GM19452 (cell line): ENCODE measurements around the gene SIM2.

Experiments used
- ATAC-seq: cut with Tn5 transposase; IDR thresholded peaks from one replicate; pipeline ENCODE4 v1.9.1; 2021; ENCODE audit not compliant: unreplicated experiment

The SIM2 gene

GRCh38 chr21:36713746-36714145 is 14.8 kb downstream of the SIM2 start:
- ATAC-seq, result no peak

- ATAC-seq, result no peak
Observed at GRCh38 chr21:36716387-36716786, 17.5 kb downstream of the SIM2 start.

DNA sequence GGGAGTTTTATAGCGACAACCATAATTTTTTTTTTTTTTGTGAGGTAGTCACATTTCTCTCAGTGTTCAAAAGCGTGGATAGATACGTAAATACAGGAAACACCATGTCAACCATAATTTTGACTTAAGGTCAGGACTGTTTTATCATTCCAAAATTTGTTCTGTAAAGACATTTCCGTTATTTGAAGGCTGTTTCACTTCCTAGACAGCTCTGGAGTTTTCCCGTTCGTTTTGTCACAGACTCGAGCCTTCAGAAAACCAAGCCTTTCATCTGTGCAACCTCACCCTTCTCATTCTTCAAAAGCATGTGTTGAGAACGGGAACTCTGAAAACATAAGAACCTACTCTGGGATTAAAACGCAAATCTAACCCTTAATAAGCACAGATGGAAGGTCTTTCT is 17.9 kb downstream of the SIM2 start:
- no peak for ATAC-seq

- no peak for ATAC-seq
Observed at GRCh38 chr21:36717976-36718375, 19.1 kb downstream of the SIM2 start.

GRCh38 chr21:36718951-36719501 is 20.1 kb downstream of the SIM2 start:
- no peak for ATAC-seq

DNA sequence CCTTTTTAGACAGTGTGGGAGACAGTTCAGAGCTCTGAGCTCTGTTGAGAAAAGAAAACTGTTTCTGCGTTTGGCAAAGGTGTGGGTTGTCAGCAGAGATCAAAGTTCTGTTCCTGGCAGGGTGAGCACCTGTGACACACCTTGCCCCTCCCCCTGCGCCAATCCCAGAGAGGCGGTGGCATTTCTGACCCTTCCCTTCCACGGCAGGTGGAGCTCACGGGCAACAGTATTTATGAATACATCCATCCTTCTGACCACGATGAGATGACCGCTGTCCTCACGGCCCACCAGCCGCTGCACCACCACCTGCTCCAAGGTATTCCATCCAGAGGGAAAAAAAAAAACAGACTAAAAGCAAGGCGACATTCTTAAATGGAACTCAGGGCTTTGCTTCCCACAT is 20.7 kb downstream of the SIM2 start:
- no peak for ATAC-seq

- ATAC-seq, result no peak
Observed at GRCh38 chr21:36721817-36722216, 22.9 kb downstream of the SIM2 start.

DNA sequence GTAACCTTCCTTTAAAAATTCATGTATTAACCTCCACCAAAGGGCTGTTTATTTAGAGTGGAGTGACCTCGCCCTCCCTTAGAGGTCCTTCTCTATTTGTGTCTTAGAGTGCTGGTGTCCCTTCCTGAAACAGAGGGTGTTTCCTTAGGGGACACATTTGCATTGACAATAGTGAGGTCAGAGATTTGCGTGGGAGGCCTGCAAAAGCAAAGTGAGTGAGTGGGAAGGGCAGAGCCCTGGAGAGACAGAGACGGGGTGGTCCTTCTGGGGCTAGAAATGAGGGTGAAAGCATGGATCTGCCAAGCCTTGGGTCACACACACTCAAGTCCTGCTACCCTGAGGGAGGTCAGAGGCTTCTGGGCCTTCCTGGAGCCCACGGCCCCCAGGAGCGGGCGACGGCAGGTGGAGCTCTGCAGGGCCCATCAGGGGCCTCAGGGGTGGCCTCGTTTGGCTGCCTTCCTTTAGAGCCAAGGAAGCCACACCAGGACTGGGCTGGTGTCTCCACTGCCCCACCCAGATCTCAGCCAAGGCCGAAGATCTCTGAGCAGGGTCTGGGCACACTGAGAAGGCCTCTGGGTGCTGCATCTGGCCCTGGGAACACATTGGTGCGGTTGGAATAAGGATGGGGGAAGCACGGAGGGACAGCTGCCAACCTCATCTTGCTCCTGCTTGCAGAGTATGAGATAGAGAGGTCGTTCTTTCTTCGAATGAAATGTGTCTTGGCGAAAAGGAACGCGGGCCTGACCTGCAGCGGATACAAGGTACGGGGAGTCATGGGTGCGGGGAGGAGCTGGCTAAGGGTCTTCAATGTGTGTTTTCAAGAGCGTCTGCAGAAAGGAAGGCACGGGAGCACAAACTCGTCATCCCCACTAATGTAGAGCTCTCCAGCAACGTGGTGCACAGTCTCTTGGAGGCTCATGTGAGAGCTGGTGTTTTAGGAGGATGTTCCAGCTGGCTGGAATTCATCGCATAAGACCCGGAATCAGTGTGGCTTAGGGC is 23.8 kb downstream of the SIM2 start:
- ATAC-seq, result no peak

- ATAC-seq, result no peak
Observed at GRCh38 chr21:36723371-36723881, 24.5 kb downstream of the SIM2 start.

GRCh38 chr21:36724660-36725059 is 25.7 kb downstream of the SIM2 start:
- ATAC-seq, result no peak

DNA sequence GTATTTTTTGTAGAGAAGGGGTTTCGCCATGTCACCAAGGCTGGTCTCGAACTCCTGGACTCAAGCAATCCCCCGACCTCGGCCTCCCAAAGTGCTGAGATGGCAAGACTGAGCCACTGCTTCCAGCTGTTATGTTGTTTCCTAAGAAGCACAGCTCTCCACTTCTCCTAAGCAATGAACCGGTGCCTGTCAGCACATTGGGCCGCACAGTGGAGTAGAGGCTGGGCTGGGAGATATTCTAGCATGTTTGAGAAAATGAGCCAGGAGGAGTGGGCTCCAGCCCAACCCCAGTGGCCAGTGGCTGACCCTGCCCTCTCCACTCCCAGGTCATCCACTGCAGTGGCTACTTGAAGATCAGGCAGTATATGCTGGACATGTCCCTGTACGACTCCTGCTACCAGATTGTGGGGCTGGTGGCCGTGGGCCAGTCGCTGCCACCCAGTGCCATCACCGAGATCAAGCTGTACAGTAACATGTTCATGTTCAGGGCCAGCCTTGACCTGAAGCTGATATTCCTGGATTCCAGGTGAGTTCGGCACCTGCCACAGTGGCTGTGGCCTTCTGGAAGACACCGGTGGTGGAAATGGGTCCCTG is 27.0 kb downstream of the SIM2 start:
- no peak for ATAC-seq

DNA sequence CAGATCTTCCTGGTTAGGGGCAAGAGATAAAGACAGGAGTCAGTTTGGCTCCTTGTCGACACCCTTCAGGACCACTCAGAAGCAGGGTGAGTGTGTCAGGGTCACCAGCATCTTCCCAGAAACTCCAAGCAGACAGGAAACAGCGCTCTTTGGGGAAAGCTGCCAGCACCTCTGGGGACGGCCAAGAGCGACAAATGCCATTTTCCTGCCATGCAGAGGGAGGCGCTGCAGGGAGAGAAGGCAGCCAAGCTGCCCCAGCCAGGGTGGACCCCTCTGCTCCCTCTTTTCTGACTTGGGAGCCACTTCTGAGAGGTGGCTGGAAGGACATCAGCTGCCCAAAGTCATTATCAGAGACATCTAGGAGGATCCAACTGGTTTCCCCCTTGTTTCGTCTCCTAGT is 29.0 kb downstream of the SIM2 start:
- ATAC-seq, result no peak

- ATAC-seq, result no peak
Observed at GRCh38 chr21:36728371-36729111, 29.6 kb downstream of the SIM2 start.

GRCh38 chr21:36729310-36729970 is 30.5 kb downstream of the SIM2 start:
- no peak for ATAC-seq

GRCh38 chr21:36730291-36731281 is 31.7 kb downstream of the SIM2 start:
- ATAC-seq, result no peak

GRCh38 chr21:36732217-36732616 is 33.3 kb downstream of the SIM2 start:
- ATAC-seq, result no peak

GRCh38 chr21:36732761-36733160 is 33.8 kb downstream of the SIM2 start:
- ATAC-seq, result no peak

DNA sequence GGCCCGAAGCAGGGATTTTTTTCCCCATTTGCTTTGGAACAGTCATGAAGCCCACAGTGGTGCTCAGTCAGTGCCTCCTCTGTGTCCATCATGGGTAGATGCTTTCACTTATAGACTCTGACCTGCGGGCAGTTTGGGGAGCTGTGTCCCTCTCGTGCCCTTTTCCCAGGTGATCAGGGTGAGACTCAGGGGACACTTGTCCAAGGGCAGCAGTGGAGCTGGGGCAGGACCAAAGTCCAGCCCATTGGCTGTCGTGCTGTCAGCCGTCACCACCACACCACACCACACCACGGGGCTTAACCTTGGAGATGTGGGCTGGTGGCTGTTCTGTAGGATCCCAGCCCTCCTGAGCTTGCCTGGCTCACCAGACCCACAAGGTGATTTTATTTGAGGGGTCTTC is 34.9 kb downstream of the SIM2 start:
- no peak for ATAC-seq
